GM12864 (cell line): ENCODE data around the gene E2F1.

Experiments used
- DNase-seq: peaks from one replicate; pipeline ENCODE4 v3.0.0-alpha.2; 2011; ENCODE audit warnings: low read depth
- H3K4me3 ChIP-seq: 2 replicates; pipeline ENCODE4 v1.5.1; 2011; ENCODE audit warnings: mild to moderate bottlenecking, low read depth, low read length, control low read depth
- CTCF ChIP-seq: IDR thresholded peaks from 2 replicates; pipeline ENCODE4 v1.5.1; 2011; ENCODE audit warnings: low read depth, mild to moderate bottlenecking, moderate library complexity, low read length, control low read depth, inconsistent platforms; ENCODE audit errors: missing control alignments

The E2F1 gene

GRCh38 chr20:33670715-33671499 lies 15.3 kb downstream of the E2F1 start:
- TF ChIP-seq CTCF, result no peak
- DNase-seq, result no peak
- H3K4me3 ChIP-seq, result no peak overlapping the region

- DNase-seq, result no peak
- TF ChIP-seq CTCF, result no peak
- H3K4me3 ChIP-seq, result no peak overlapping the region
Observed at GRCh38 chr20:33669873-33670640, 16.1 kb downstream of the E2F1 start.

GRCh38 chr20:33669224-33669623 lies 17.0 kb downstream of the E2F1 start:
- no peak for TF ChIP-seq CTCF
- DNase-seq, result no peak
- H3K4me3 ChIP-seq, result no peak overlapping the region

GRCh38 chr20:33668466-33669155 lies 17.6 kb downstream of the E2F1 start:
- TF ChIP-seq CTCF, result no peak
- H3K4me3 ChIP-seq, result no peak overlapping the region; the same call in 1 of the 2 replicates
- DNase-seq, result no peak

GRCh38 chr20:33667676-33668465 lies 18.3 kb downstream of the E2F1 start:
- TF ChIP-seq CTCF, result peak; percentile 96
- no peak for DNase-seq
- peak overlapping the region; percentile 75 for H3K4me3 ChIP-seq

GRCh38 chr20:33667245-33667675 lies 18.9 kb downstream of the E2F1 start:
- peak; percentile 5 for TF ChIP-seq CTCF
- H3K4me3 ChIP-seq, result peak overlapping the region; percentile 75
- no peak for DNase-seq
